Inflammatory macrophage treated with lipopolysaccharide for 4 hours (primary cell): ENCODE measurements around the gene TPO.

Source experiments
- DNase-seq: peaks from one replicate; pipeline ENCODE4 v3.0.0-alpha.2; 2020

The TPO gene

GRCh38 chr2:1451422-1451821 lies 38.2 kb downstream of the TPO start:
- no peak for DNase-seq

GRCh38 chr2:1453561-1453960 lies 40.3 kb downstream of the TPO start:
- no peak for DNase-seq

- no peak for DNase-seq
Observed at GRCh38 chr2:1454346-1454745, 41.1 kb downstream of the TPO start.

GRCh38 chr2:1455466-1455865 lies 42.2 kb downstream of the TPO start:
- no peak for DNase-seq

- no peak for DNase-seq
Observed at GRCh38 chr2:1458432-1458831, 45.2 kb downstream of the TPO start.

- no peak for DNase-seq
Observed at GRCh38 chr2:1459727-1460126, 46.5 kb downstream of the TPO start.

- no peak for DNase-seq
Observed at GRCh38 chr2:1460851-1461418, 47.7 kb downstream of the TPO start.

GRCh38 chr2:1461507-1462390 lies 48.5 kb downstream of the TPO start:
- no peak for DNase-seq

GRCh38 chr2:1462994-1463393 lies 49.7 kb downstream of the TPO start:
- DNase-seq = no peak

GRCh38 chr2:1472350-1472749 lies 59.1 kb downstream of the TPO start:
- DNase-seq = no peak

GRCh38 chr2:1476617-1477195 lies 63.4 kb downstream of the TPO start:
- no peak for DNase-seq

- no peak for DNase-seq
Observed at GRCh38 chr2:1477196-1478040, 64.2 kb downstream of the TPO start.

- DNase-seq = no peak
Observed at GRCh38 chr2:1478311-1479305, 65.3 kb downstream of the TPO start.

GRCh38 chr2:1479346-1479745 lies 66.1 kb downstream of the TPO start:
- no peak for DNase-seq

- no peak for DNase-seq
Observed at GRCh38 chr2:1480671-1481076, 67.4 kb downstream of the TPO start.

- DNase-seq = no peak
Observed at GRCh38 chr2:1481406-1482252, 68.4 kb downstream of the TPO start.

- no peak for DNase-seq
Observed at GRCh38 chr2:1482253-1482675, 69.0 kb downstream of the TPO start.

- no peak for DNase-seq
Observed at GRCh38 chr2:1482981-1483380, 69.7 kb downstream of the TPO start.

- no peak for DNase-seq
Observed at GRCh38 chr2:1483551-1483950, 70.3 kb downstream of the TPO start.

GRCh38 chr2:1484131-1484884 lies 71.0 kb downstream of the TPO start:
- DNase-seq = no peak
